ENCODE data around the gene GLYR1.

GRCh38 chr16:4797805-4798252, 49.3 kb downstream of the GLYR1 start:
- TF ChIP-seq CTCF (tag by site-specific recombination; IDR thresholded peaks at IDR 0.05) (no peak), ZNF785 (tag by site-specific recombination; IDR thresholded peaks at IDR 0.05) (no peak), MYNN (tag by site-specific recombination; IDR thresholded peaks at IDR 0.05; ENCODE audit: borderline replicate concordance) (no peak), ZNF530 (tag by site-specific recombination; IDR thresholded peaks at IDR 0.05; ENCODE audit: low read depth) (no peak), ZSCAN18 (tag by site-specific recombination; IDR thresholded peaks at IDR 0.05) (no peak), ZNF24 (tag by site-specific recombination; IDR thresholded peaks at IDR 0.05) (no peak), ZNF311 (tag by site-specific recombination; IDR thresholded peaks at IDR 0.05; ENCODE audit: borderline replicate concordance) (no peak), ZNF416 (tag by site-specific recombination; IDR thresholded peaks at IDR 0.05) (no peak), ZSCAN16 (tag by site-specific recombination; IDR thresholded peaks at IDR 0.05) (no peak), ZNF777 (tag by site-specific recombination; IDR thresholded peaks at IDR 0.05; ENCODE audit: borderline replicate concordance) (no peak), PRDM10 (tag by site-specific recombination; IDR thresholded peaks at IDR 0.05) (no peak), BCL11A (tag by site-specific recombination; IDR thresholded peaks at IDR 0.05; ENCODE audit: low read depth) (no peak), ZBTB48 (tag by site-specific recombination; IDR thresholded peaks at IDR 0.05) (no peak), ATF2 (tag by site-specific recombination; IDR thresholded peaks at IDR 0.05; ENCODE audit: low read depth) (no peak)
